ENCODE data around the gene JMY.

GRCh38 chr5:79295029-79295428 lies 59.1 kb downstream of the JMY start:
- no peak for TF ChIP-seq EP300 (IDR thresholded peaks at IDR 0.05)
- TF ChIP-seq CTCF (IDR thresholded peaks at IDR 0.05): no peak

Measured in esophagus muscularis mucosa (tissue), 3 donors.